TTC549 (cell line): ENCODE results near the gene EPHB1.

Experiments used
- FAIRE-seq: peaks from 2 replicates; lab custom pipeline; 2012; peaks lifted over from hg19 to GRCh38; lab: Jason Lieb, UNC

The EPHB1 gene

DNA sequence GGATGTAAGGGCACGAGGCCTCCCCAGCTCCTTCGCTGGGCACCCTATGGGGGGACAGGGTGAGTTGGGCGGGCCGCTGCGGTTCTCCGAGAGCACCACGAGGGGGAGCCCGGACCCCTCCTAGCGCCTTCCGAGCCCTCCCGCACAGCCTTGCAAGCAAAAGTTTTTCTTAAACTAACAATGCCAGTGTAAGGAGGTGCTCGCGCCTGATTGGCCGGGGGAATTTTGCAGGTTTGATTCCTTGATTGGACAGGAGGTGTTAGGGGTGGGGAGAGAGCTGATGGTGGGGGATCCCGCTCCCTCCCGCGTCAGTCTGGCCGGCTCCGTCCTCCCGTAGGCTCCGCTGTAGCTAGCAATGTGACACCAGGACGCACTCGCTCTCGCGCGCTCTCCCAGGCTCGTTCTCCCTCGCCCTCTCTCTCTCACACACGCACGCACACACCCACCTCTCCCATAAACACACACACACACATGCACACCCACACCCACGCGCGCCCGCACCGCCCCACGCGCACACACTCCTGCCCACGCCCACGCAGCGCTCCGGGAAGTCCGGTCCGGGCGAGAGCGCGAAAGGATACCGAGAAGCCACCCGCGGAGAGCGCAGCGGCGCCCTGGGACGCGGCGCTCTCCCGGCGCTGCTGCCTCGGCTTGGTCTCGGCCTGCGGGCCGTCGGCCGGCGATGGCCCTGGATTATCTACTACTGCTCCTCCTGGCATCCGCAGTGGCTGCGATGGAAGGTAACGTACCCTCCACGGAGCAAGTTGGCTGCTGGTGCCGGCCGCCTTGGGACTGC, at the start of gene EPHB1:
EPHB1 (plus strand) TSS at position 311 of the 796 bp plus-strand sequence.
- FAIRE-seq: no peak

DNA sequence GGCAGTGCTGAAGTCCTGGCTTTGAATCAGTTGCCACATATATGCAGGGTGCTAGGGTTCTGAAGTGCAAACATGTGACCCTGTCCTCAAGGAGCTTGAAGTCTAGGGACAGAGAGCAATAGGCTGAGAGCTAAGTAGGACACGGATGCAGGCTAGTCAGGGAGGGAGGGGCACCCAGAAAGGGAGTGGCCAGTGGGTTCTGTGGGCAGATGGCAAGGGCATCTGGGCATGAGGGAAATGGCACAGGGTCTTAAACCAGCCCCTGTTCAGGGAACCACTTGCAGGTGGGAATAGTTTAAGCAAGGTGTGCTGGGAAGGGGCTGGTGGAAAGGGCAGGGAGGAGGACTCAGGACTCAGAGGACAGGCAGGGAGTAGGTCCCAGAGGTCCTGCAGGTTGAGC, 46.4 kb upstream of the EPHB1 start:
- no peak for FAIRE-seq

- FAIRE-seq: no peak
Measured at GRCh38 chr3:134749174-134749573, 45.9 kb upstream of the EPHB1 start.

DNA sequence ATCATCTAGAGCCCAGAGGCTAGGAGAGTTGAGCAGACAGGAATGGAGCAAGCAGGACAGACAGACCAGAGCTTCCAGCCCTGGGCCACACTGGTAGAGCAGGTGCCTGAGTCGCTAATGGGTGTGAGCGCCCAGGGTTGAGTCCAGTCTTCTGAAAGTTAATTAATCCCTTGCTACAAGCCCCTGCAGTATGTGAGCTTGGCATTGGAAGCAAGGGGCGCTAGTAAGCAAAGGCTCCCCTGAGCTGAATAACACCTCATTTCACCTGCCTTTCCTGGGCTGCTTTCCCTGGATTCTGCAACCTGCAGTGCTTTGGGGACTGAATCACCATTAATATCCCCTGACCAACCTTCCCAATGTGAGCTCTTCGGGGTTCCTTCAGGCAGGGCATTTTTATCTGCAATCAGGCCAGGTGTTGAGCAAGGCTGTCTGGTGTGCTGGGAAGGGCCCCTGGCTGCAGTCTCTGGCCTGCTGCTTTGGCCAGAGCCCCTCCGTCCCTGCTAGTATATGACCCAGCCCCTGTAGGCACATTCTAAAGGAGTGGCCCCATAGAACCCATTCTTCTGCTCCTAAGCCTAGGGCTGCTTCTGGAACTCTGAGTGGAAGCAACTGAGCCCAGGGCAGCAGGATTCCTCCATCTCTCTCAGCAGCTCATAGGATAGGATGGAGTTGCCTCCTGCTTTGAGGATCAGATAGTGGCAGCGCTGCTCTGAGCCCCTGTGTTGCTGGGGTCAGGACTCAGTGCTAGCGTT, 45.1 kb upstream of the EPHB1 start:
- no peak for FAIRE-seq

- no peak for FAIRE-seq
Measured at GRCh38 chr3:134751831-134752230, 43.2 kb upstream of the EPHB1 start.

- no peak for FAIRE-seq
Measured at GRCh38 chr3:134752761-134753461, 42.1 kb upstream of the EPHB1 start.

DNA sequence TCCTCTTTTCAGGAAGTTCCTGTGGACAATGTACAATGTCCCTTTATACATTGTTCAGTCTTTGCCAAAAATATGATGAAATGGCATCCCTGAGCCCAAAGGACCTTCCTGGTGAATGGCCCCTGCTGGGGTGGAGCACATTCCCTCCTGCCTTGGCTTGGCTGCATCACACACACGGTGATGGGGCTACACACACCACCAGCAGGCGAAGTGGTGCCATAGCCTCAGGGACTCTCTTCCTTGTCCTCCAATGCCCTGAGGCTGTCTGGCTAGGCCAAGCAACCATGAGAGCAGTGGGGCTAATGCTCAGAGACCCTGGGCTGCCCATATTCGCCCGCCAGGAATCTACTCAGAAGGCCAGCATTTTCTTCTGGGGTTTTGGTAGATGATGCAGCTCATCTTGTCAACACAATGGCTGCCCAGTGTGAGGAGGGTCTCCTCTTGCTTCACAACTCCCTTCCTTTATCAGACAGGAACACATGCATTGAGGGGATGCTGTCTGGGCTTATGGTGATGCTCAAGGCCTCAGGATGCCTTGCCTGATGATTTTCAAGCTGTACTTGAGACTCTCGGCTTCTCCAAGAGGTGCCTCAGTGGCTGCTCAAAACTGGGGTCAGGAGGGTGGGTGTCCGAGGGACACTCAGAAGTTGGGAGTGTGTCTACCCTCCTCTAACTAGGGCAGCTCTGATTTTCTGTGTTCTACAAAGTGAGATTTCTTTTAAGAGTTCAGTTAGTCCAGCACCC, 40.9 kb upstream of the EPHB1 start:
- FAIRE-seq: no peak

- no peak for FAIRE-seq
Measured at GRCh38 chr3:134754768-134755559, 40.1 kb upstream of the EPHB1 start.

- FAIRE-seq: no peak
Measured at GRCh38 chr3:134755821-134756220, 39.2 kb upstream of the EPHB1 start.

DNA sequence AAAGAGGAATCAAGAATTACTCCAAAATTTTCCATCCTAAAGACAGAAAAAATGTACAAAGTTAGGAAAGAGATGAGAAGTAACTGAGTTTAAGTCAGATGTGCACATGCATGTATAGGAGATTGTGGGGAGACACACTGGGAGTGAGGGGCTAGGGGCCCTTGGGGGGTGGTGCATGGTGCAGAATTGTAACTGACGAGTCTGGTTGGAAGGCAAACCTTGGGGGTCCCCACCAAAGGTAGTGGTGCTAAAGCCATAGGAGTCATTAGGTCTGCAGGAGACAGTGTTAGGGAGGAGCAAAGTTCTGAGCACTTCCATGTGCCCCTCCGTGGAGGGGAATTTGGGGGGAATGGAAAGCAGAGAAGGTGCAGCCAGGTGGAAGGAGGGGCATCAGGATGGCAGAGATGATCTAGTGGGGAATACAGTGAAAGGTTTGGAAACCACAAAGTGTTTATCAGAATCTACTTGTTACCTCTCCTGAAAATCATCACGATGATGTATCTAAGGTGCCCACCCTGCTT, 37.5 kb upstream of the EPHB1 start:
- FAIRE-seq: no peak

DNA sequence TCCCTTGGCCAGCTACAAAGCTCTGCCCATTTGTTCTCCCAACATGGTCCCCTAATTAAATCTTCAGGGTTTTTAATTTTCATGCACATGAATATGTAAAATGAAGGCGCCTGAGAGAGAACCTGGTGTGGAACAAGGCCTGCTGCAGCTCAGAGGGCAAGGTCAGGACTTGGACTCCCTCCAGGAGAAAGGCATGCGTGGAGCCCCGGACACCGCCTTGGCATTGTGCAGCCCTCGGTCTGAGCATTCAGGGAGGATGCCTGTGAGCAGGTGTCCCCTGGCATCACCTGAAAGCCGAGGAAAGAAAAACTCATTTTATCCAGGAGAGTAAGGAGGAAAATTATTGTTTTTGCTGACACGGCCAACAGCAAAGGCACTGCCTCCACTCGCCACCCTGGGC, 33.8 kb upstream of the EPHB1 start:
- FAIRE-seq: no peak

DNA sequence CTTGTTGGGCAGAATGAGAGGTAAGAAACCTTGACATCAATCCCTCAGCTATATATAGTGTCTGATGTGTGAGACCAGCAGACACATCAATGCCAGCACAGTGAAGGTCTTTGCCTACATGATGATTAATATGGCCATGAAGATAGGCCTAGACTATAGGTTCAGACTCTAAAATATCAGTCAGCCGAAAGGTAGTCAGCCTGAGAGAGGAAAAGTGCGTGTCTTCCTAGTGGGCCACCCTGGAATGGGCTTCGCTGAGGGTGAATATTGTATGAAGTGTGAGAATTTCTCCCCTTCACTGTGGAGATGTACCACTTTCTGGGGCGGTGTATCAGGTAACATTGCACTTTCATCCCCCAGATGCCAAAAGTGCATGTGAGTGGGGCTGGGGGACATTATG, 33.0 kb upstream of the EPHB1 start:
- no peak for FAIRE-seq

GRCh38 chr3:134765468-134765867, 29.6 kb upstream of the EPHB1 start:
- FAIRE-seq: no peak

GRCh38 chr3:134766290-134766689, 28.8 kb upstream of the EPHB1 start:
- FAIRE-seq: no peak

DNA sequence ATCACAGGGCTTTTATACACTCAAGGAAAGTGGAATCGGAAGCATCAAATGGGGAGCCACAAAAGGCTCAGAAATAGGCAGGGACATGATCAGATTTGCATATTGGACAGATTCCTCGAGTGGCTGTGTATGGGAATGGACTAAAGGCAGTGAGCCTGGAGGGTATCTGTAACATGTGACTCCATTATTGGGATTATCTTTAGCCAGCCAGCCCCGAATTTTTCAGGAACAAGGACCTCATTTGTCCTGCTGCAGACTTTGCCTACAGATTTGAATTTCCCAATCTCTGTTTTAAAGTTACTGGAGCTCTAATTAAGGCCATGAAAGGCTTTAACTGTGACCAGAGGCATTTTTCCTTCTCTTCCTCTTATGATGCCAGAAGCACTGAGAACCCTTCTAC, 26.9 kb upstream of the EPHB1 start:
- no peak for FAIRE-seq

DNA sequence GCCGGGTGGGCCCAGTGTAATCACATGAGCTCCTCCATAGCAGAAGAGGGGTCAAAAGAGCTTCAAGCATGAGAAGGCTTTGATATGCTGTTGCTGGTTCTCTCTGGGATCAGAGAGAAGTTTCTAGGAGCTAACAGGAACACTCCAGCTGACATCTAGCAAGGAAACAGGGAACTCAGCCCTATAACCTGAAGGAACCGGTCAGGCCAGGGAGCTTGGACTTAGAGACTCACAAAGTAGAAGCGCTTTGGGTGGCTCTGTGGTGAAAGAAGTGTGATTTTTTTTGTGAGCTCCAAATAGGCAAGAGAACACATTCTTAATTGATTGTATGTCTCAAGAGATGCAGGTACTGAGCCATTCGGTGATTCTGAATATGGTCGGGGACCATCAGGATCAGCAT, 26.2 kb upstream of the EPHB1 start:
- no peak for FAIRE-seq

DNA sequence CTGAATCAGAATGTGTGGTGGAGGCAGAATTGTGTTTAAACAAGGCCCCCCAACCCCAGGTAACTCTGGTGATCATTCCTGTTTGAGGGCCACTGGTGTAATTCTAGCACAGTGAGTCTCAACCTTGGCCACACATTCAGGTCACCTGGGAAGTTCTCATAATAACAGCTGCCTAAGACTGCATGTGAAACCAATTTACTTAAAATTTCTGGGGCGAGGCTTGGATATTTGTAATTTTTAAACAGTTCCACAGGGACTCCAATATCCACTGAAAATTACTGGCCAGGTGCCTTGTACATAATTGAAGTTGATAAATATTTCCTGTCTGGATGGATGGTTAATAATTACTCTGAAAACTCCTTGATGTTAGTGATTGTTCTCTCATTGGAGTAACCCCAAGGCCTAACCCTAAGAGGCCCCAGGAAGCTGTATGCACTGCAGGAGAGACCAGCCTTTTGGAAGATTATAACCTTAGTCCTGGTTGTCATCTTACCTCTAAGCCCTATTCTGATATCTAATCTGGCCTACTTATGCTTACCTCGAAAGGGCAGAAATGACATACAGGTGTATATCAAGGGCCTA, 25.7 kb upstream of the EPHB1 start:
- FAIRE-seq: no peak

DNA sequence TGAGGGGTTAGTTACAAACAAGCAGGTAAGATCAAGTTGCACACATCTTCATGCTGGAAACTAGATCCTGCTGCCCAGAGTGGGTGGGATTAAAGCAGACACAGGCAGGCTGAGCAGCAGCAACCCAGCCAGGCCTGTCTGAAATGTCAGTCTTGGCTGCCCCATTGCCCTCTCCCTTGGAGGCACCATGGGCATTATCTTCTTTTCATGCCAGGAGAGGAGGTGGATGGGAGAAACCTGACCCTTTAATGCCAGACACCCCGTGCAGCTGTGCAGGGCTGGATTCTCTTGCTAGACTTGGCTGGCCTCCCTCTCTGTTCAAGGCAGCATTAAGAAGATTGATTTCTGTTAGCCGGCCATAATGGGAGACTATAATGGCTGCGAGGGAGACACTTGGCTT, 23.0 kb upstream of the EPHB1 start:
- no peak for FAIRE-seq

DNA sequence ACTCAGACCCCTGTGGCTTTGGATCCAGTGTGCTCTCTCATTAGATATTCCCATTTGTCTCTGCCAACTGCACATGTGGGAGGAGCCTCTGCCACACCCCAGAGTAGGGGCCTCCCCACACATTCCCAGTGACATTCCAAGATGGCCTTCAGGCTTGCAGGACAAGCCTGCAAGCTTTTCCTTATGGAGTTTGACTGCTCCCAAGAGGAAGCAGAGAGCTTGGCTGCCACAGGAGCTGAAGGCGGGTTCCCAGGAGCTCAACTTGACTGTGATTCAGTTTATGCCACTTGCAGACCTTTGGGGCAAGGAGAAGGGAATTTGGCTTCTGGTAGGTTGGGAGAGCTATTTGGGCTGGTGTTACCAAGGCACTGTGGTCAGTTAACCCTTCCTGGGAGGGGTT, 22.5 kb upstream of the EPHB1 start:
- no peak for FAIRE-seq

DNA sequence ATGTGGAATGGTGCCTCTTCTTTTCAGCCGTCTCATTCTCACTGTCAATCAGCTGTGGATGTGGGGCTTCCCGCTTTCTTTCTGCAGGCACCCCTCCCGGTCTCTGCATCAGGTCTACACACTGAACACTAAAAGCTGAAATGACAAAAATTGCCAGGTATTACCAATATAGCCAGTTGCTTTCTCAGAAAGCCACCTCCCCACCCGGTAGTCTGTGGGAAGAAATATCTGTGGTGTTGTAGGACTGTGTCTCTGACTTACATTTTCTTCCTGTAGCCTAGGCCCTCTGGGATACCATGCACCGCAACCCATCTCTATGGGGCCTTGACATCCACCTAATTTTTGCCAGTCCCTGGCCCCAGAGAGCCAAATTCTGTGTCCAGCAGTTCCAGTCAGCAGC, 19.2 kb upstream of the EPHB1 start:
- FAIRE-seq: no peak

- no peak for FAIRE-seq
Measured at GRCh38 chr3:134776518-134776917, 18.5 kb upstream of the EPHB1 start.
